HG02623 (cell line): Measurements from ENCODE around the gene PCDHB2.
"Not testable (repeated sequence)": the region's sequence is repeated elsewhere in the genome, so short reads cannot be mapped to it uniquely, and the experiment has no call there.

Experiments used
- ATAC-seq: cut with Tn5 transposase; IDR thresholded peaks from one replicate; pipeline ENCODE4 v1.9.1; 2021; ENCODE audit warnings: moderate library complexity; ENCODE audit not compliant: unreplicated experiment

Gene PCDHB2

DNA sequence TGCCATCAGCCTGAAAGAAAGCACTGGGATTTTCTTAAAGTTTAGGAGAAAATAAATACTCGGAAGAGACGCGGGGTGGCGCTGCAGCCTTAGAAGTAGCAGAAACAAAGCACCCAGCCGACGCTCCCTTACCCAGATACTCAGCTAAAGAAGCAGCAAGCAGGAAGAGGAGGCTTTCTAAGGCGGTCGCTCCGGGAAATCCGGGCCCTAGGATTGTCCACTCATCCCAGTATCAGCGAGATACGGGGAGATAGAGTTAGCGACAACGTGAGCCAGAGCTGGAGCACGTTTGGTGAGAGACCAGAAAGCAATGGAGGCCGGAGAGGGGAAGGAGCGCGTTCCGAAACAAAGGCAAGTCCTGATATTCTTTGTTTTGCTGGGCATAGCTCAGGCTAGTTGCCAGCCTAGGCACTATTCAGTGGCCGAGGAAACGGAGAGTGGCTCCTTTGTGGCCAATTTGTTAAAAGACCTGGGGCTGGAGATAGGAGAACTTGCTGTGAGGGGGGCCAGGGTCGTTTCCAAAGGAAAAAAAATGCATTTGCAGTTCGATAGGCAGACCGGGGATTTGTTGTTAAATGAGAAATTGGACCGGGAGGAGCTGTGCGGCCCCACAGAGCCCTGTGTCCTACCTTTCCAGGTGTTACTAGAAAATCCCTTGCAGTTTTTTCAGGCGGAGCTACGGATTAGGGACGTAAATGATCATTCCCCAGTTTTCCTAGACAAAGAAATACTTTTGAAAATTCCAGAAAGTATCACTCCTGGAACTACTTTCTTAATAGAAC lies at the start of gene PCDHB2:
Gene PCDHB2, plus strand, starts transcription at position 135 of the 782 bp plus-strand sequence. Its CDS starts 176 bp downstream, at position 311.
- no peak for ATAC-seq

DNA sequence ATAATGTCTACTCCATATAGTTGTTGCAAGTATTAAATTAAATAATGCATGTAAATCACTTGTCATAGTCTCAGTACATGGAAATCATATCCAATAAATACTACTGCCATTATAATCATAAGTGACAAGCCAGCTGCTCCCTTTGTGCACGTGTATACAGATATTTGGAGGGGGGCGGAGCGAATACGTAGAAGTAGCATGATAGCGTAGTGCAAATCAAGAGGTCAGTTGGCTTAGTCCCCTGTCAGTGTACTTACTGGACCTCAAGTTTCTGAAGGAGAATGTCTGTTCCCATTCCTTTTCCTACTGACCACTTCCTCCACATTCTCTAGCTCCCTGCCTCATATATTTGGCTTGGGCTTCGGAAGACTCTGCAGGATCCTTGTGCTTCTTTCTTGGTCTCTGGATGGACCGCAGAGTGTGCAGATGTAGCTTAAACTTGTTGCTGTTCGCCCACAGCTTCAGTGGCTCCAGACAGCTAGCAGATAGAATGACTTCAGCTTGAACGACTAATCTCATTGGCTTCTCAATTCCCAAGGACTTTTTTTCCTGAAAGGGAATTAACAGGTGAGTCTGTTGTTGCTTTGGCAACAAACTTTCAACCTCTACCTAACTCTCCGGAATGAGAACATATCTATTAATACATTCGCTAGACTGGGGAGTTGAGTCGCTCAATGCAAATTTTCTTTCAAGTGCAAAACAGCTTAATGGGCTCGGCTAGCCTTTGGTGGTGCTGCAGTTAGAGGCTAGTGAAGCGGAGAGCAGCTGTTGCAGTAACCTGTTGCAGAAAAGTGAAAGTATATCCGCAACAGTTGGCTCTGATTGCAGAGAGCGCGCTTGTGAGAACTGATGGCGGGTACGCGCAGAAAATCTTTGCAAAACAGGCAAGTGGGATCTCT lies 43.5 kb upstream of the PCDHB2 start, which contains the start of gene PCDHB1:
Gene PCDHB1, plus strand, starts transcription at position 753 of the 899 bp plus-strand sequence. Its CDS starts 97 bp downstream, at position 850.
- ATAC-seq = no peak

DNA sequence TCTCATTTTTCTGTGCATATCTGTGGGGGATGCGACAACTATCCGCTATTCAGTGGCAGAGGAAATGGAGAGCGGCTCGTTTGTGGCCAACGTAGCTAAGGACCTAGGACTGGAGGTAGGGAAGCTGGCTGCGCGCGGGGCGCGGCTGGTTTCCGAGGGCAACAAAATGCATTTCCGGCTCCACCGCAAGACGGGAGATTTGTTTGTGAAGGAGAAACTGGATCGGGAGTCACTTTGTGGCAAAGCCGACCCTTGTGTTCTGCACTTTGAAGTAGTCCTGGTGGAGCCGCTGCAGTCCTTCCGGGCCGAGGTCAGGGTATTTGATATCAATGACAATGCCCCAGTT lies 42.9 kb upstream of the PCDHB2 start:
- no peak for ATAC-seq

DNA sequence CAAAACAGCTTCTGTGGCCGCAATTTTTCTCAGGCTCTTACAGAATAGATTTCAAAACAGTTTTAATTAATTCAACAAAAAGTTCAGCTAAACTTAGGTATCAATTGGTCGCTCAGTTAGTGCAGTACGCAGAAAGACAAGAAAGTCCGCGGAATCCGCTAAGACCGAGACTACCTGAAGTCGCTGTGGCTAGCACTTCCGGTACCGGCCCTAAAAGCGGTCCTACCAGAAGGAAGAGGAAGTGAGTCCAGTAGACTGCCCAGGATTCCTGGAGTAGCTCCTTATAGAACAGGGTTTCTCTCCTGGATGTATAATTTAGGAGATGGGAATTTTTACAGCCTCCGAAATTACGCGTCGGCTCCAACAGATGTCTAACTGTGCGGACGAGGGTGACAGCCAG lies 16.6 kb upstream of the PCDHB2 start:
- no peak for ATAC-seq

DNA sequence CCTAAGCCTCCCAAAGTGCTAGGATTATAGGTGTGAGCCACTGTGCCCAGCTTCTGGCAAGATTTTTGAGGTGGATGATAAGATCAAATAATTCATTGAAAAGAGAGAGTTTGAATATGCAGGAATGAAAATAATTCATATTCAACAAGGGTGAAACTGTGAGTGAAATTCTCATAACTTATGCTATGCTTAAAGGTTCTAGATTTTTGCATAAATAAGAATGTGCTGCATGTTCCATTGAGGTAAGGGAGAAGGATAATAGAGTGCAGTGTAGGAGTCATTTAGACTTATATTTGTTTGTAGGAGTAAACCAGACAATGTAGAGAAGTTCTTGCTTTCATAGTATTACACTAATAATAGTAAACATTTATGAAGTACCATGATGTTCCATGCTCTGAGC lies 12.2 kb upstream of the PCDHB2 start:
- ATAC-seq = no peak

DNA sequence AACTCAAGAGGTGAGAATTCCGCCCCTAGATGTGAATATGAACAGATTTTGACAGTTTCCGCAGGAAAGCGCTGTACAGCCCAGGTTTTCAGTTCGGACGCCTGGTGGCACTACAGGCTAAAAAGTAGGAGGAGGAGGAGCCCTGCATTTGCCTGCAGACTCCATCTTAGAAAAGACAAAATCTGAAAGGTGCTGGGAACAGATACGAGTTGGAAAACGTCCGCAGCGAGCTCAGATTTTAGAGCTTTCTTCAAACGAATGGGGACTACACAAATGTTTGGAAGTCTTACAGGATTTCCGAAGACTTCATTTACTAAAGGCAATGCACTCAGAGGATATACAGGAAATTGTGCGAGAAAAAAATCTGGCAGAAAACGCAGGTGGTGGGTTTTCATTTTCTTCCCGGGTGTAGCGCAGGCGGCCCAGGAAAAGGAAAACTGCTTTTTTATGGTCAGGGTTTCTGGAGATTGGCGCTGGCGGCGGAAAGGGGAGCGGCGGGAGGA lies 9.9 kb upstream of the PCDHB2 start:
- ATAC-seq = no peak

DNA sequence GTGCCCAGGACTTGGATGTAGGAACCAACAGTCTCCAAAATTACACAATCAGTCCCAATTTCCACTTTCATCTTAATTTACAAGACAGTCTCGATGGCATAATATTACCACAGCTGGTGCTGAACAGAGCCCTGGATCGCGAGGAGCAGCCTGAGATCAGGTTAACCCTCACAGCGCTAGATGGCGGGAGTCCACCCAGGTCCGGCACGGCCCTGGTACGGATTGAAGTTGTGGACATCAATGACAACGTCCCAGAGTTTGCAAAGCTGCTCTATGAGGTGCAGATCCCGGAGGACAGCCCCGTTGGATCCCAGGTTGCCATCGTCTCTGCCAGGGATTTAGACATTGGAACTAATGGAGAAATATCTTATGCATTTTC lies 837 bp downstream of the PCDHB2 start:
- no peak for ATAC-seq

DNA sequence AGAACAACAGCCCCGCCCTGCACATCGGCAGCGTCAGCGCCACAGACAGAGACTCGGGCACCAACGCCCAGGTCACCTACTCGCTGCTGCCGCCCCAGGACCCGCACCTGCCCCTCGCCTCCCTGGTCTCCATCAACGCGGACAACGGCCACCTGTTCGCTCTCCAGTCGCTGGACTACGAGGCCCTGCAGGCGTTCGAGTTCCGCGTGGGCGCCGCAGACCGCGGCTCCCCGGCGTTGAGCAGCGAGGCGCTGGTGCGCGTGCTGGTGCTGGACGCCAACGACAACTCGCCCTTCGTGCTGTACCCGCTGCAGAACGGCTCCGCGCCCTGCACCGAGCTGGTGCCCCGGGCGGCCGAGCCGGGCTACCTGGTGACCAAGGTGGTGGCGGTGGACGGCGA lies 1.8 kb downstream of the PCDHB2 start:
- not testable (repeated sequence) for ATAC-seq

DNA sequence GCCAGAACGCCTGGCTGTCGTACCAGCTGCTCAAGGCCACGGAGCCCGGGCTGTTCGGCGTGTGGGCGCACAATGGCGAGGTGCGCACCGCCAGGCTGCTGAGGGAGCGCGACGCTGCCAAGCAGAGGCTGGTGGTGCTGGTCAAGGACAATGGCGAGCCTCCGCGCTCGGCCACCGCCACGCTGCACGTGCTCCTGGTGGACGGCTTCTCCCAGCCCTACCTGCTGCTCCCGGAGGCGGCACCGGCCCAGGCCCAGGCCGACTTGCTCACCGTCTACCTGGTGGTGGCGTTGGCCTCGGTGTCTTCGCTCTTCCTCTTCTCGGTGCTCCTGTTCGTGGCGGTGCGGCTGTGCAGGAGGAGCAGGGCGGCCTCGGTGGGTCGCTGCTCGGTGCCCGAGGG lies 2.2 kb downstream of the PCDHB2 start:
- ATAC-seq = not testable (repeated sequence)

DNA sequence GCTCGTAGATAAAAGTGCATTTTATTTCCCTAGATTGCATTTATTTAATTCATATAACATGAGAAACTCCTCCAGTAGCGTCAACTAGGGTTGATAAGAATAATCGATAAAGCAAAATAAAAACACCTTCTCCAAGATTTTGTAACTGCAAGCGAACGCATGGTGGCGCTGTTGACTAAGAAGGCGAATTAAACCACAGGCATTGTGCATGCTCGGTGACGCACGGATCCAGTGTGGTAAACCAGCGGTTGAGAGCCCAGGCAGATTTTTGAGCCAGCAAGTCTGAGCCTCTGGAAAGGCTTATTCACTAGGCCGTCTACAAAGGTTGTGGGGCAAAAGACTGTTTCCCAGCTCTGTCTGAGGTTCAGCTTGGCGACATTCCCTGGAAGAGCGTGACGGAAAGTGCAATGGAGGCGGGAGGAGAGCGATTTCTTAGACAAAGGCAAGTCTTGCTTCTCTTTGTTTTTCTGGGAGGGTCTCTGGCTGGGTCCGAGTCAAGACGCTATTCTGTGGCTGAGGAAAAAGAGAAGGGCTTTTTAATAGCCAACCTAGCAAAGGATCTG lies 5.9 kb downstream of the PCDHB2 start, which contains the start of gene PCDHB3:
Gene PCDHB3, plus strand, starts transcription at position 231 of the 563 bp plus-strand sequence. Its CDS starts 177 bp downstream, at position 408.
- ATAC-seq = no peak

DNA sequence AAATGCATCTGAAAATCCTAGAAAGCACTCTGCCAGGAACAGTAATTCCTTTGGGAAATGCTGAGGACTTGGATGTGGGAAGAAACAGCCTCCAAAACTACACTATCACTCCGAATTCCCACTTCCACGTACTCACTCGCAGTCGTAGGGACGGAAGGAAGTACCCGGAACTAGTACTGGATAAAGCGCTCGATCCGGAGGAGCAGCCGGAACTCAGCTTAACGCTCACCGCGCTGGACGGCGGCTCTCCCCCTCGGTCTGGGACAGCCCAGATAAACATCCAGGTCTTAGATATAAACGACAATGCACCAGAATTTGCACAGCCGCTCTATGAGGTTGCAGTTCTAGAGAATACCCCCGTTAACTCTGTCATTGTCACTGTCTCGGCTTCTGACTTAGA lies 6.6 kb downstream of the PCDHB2 start:
- ATAC-seq = no peak

DNA sequence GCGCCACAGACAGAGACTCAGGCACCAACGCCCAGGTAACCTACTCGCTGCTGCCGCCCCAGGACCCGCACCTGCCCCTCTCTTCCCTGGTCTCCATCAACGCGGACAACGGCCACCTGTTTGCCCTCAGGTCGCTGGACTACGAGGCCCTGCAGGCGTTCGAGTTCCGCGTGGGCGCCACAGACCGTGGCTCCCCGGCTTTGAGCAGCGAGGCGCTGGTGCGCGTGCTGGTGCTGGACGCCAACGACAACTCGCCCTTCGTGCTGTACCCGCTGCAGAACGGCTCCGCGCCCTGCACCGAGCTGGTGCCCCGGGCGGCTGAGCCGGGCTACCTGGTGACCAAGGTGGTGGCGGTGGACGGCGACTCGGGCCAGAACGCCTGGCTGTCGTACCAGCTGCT lies 7.7 kb downstream of the PCDHB2 start:
- ATAC-seq = not testable (repeated sequence)

DNA sequence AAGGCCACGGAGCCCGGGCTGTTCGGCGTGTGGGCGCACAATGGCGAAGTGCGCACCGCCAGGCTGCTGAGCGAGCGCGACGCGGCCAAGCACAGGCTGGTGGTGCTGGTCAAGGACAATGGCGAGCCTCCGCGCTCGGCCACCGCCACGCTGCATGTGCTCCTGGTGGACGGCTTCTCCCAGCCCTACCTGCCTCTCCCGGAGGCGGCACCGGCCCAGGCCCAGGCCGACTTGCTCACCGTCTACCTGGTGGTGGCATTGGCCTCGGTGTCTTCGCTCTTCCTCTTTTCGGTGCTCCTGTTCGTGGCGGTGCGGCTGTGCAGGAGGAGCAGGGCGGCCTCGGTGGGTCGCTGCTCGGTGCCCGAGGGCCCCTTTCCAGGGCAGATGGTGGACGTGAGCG lies 8.1 kb downstream of the PCDHB2 start:
- not testable (repeated sequence) for ATAC-seq

DNA sequence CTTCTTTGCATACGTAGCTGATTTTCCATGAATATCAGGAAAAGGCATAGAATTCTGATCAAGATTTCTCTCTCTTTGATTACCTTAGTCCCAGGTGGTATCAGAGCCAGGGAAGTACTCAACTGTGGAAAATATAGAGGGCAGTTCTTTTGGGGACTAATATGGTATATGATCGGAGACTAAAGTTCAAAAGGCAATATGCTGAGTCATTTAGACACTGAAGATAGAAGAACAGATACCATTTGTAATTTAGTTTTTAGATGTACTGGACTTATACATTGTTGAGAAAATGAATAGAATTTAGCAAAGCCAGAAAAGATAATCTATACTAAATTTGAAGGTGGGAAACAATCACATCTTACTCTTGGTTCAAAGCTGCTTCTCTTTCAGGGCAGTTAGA lies 10.9 kb downstream of the PCDHB2 start:
- ATAC-seq = no peak

DNA sequence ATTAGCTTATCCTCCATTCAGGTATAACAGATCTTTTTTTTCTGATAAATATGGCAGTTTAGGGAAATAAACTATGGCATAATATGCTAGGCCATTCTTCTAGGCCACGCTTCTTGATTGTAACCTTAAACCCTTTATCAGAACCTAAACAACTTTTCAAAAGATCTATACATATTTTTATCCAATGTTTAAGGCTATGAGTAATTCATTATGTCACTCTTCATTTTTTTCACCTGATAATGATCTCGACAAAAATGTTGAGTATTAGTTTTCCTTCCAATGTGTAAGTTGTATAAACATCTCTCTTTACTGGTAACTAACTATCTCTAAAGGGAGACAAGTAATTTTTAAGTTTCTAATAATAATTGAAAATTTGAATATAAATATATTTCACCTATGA lies 24.8 kb downstream of the PCDHB2 start:
- no peak for ATAC-seq

DNA sequence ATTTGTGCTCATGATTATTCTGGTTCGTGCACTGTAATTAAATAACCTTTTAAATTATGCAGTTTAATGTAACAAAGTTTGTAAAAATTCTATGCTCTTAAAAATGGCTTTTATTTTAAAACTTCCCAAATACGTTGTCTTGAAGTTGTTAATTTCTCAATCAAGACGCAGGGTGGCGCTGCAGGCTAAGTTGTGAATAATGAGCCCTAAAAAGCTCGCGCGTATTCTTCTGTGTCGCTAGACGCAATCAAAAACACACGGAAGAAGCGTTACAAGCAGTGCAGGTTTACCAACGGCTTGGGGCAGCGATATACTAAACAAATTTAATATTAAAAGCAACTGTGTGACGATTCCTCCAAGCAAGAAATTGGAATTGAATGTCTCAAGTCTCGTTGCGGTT lies 27.1 kb downstream of the PCDHB2 start, which contains the start of gene PCDHB4:
Gene PCDHB4, plus strand, starts transcription at position 256 of the 400 bp plus-strand sequence. CDS start 181 bp downstream, outside the sequence.
- no peak for ATAC-seq

DNA sequence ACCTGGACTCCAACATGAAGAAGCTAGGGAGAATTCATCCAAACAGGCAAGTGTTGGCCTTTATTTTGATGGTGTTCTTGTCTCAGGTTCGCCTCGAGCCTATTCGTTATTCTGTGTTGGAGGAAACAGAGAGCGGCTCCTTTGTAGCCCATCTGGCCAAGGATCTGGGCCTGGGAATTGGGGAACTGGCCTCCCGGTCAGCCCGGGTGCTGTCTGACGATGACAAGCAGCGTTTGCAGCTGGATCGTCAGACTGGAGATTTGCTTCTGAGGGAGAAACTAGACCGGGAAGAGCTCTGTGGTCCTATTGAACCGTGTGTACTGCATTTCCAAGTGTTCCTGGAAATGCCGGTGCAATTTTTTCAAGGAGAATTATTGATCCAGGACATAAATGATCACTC lies 27.6 kb downstream of the PCDHB2 start:
- no peak for ATAC-seq

DNA sequence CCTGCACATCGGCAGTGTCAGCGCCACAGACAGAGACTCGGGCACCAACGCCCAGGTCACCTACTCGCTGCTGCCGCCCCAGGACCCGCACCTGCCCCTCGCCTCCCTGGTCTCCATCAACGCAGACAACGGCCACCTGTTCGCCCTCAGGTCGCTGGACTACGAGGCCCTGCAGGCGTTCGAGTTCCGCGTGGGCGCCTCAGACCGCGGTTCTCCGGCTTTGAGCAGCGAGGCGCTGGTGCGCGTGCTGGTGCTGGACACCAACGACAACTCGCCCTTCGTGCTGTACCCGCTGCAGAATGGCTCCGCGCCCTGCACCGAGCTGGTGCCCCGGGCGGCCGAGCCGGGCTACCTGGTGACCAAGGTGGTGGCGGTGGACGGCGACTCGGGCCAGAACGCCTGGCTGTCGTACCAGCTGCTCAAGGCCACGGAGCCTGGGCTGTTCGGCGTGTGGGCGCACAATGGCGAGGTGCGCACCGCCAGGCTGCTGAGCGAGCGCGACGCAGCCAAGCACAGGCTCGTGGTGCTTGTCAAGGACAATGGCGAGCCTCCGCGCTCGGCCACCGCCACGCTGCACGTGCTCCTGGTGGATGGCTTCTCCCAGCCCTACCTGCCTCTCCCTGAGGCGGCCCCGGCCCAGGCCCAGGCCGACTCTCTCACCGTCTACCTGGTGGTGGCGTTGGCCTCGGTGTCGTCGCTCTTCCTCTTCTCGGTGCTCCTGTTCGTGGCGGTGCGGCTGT lies 29.2 kb downstream of the PCDHB2 start:
- ATAC-seq = not testable (repeated sequence)

DNA sequence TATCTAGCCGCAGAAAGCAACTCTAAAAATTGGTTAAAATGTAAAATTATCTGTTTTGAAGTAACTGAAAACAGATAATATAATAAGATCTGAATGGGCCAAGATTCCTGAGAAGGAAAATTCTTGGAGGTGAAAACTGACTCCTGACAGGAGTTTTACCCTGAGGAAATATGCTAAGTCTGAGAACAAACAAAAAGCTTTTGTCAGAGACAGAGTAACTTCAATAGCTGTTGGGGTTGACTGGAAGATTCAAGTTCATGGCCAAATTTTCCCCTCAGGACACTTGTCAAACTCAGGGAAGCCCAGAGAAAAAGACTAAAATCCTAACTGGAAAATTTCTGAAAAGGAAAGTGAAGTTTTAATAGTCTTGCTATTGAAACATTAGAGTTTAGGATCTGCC lies 32.9 kb downstream of the PCDHB2 start:
- no peak for ATAC-seq

DNA sequence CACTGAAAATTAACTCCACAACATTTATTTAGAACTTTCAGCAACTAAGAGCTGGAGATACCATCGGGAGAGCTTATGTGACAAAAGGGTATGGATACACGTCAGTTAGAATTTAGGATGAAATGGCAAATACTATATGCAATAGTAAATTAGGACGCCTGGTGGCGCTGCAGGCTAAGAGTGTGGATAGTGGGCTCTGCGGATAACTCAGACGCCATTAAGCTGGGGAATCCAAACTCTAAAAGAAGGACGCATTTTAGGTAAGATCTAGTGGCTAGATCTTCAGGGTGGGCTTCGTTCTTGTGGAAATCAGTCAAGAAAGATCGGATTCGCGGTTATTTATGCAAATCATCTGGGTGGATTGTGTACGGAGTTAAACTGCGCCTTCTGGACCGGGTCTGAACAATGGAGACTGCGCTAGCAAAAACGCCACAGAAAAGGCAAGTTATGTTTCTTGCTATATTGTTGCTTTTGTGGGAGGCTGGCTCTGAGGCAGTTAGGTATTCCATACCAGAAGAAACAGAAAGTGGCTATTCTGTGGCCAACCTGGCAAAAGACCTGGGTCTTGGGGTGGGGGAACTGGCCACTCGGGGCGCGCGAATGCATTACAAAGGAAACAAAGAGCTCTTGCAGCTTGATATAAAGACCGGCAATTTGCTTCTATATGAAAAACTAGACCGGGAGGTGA lies 40.8 kb downstream of the PCDHB2 start, which contains the start of gene PCDHB5:
Gene PCDHB5, plus strand, starts transcription at position 177 of the 688 bp plus-strand sequence. Its CDS starts 229 bp downstream, at position 406.
- ATAC-seq = no peak
